Transverse colon (tissue), 4 donors: ENCODE data around the gene IP6K3.

ENCODE experiments used
- POLR2A ChIP-seq: fragments of 450-650 bp; IDR thresholded peaks from one replicate; pipeline ENCODE4 v1.6.1; 2016; ENCODE audit warnings: antibody characterized with exemption, mild to moderate bottlenecking, moderate library complexity
- POLR2AphosphoS5 ChIP-seq, 3 donors: sonication (generic); formaldehyde crosslinking; IDR thresholded peaks; one replicate each; pipeline ENCODE4 v1.6.1; 2016; ENCODE audit warnings: antibody characterized with exemption in 3 of 3
- TF ChIP-seq, protein P1 (sequence below), 5 experiments: fragments of 200-600 bp in 3 of 5; fragments of 450-650 bp in 2 of 5; sonication (generic) in 3 of 5; IDR thresholded peaks; 1 replicate in 2 of 5; 2 replicates in 3 of 5; pipeline ENCODE4 v1.5.1; 2016 to 2017; ENCODE audit warnings: antibody characterized with exemption in 5 of 5, inconsistent platforms in 3 of 5, mild to moderate bottlenecking in 2 of 5, moderate library complexity in 1 of 5

DNA sequence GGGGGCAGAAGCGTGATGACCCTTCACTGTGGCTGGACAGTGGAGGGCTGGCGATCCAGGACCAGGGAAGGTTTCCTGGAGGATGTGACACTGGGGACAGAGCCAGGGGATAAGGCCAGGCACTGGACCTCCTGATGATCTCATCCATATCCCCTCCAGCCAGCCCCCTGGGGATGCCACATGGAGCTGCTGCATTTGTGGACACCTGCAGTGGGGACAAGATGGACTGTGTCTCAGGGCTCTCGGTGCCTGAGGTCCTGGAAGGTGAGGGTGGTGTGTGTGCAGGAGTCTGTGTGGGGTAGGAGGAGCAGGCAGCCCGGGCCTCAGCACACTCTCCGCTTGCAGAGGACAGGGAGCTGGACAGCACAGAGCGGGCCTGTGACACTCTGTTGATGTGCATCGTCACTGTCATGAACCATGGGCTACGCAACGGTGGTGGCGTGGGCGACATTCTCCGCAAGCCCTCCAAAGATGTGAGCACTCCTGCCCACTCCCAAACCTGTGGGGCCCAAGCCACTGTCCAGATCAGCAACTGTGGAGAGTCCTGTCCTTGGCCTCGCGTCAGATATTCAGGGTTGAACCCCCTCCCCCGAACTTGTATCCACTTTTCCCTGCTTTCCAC lies 55.1 kb downstream of the IP6K3 start:
- TF ChIP-seq, protein P1, sequence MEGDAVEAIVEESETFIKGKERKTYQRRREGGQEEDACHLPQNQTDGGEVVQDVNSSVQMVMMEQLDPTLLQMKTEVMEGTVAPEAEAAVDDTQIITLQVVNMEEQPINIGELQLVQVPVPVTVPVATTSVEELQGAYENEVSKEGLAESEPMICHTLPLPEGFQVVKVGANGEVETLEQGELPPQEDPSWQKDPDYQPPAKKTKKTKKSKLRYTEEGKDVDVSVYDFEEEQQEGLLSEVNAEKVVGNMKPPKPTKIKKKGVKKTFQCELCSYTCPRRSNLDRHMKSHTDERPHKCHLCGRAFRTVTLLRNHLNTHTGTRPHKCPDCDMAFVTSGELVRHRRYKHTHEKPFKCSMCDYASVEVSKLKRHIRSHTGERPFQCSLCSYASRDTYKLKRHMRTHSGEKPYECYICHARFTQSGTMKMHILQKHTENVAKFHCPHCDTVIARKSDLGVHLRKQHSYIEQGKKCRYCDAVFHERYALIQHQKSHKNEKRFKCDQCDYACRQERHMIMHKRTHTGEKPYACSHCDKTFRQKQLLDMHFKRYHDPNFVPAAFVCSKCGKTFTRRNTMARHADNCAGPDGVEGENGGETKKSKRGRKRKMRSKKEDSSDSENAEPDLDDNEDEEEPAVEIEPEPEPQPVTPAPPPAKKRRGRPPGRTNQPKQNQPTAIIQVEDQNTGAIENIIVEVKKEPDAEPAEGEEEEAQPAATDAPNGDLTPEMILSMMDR (IDR thresholded peaks at IDR 0.05) = no peak
- TF ChIP-seq POLR2A = no peak
- TF ChIP-seq POLR2AphosphoS5 (IDR thresholded peaks at IDR 0.05) = no peak
